ENCODE measurements around the gene CHST5.
"Not testable (repeated sequence)": the region's sequence is repeated elsewhere in the genome, so short reads cannot be mapped to it uniquely, and the experiment has no call there.

CHST5 gene

GRCh38 chr16:75550211-75550662 lies 14.3 kb upstream of the CHST5 start:
- DNase-seq (ENCODE audit: low read depth) = no peak

- DNase-seq (ENCODE audit: low read depth) = not testable (repeated sequence)
Measured at GRCh38 chr16:75548456-75548855, 12.5 kb upstream of the CHST5 start.

GRCh38 chr16:75546293-75546692 lies 10.4 kb upstream of the CHST5 start:
- no peak for DNase-seq (ENCODE audit: low read depth)

- not testable (repeated sequence) for DNase-seq (ENCODE audit: low read depth)
Measured at GRCh38 chr16:75545879-75546278, 10.0 kb upstream of the CHST5 start.

GRCh38 chr16:75542462-75542861 lies 6.6 kb upstream of the CHST5 start:
- not testable (repeated sequence) for DNase-seq (ENCODE audit: low read depth)

GRCh38 chr16:75541236-75541635 lies 5.3 kb upstream of the CHST5 start:
- DNase-seq (ENCODE audit: low read depth) = no peak

GRCh38 chr16:75538882-75539565 lies 3.1 kb upstream of the CHST5 start:
- DNase-seq (ENCODE audit: low read depth) = not testable (repeated sequence)

- no peak for DNase-seq (ENCODE audit: low read depth)
Measured at GRCh38 chr16:75537776-75538175, 1.9 kb upstream of the CHST5 start.

- DNase-seq (ENCODE audit: low read depth) = no peak
Measured at GRCh38 chr16:75535211-75535843, 581 bp downstream of the CHST5 start.

GRCh38 chr16:75534560-75535205 lies 1.2 kb downstream of the CHST5 start:
- no peak for DNase-seq (ENCODE audit: low read depth)

GRCh38 chr16:75532791-75533190 lies 3.1 kb downstream of the CHST5 start:
- no peak for DNase-seq (ENCODE audit: low read depth)

- DNase-seq (ENCODE audit: low read depth) = no peak
Measured at GRCh38 chr16:75532142-75532765, 3.7 kb downstream of the CHST5 start.

- DNase-seq (ENCODE audit: low read depth) = no peak
Measured at GRCh38 chr16:75529959-75530358, 5.9 kb downstream of the CHST5 start.

- DNase-seq (ENCODE audit: low read depth) = no peak
Measured at GRCh38 chr16:75529056-75529905, 6.6 kb downstream of the CHST5 start.

GRCh38 chr16:75527825-75528299 lies 8.0 kb downstream of the CHST5 start:
- no peak for DNase-seq (ENCODE audit: low read depth)

GRCh38 chr16:75526032-75526790 lies 9.7 kb downstream of the CHST5 start:
- DNase-seq (ENCODE audit: low read depth) = no peak

GRCh38 chr16:75519175-75519574 lies 16.7 kb downstream of the CHST5 start:
- DNase-seq (ENCODE audit: low read depth) = no peak

- peak; percentile 7 for DNase-seq (ENCODE audit: low read depth)
Measured at GRCh38 chr16:75516189-75516966, 19.5 kb downstream of the CHST5 start.

- DNase-seq (ENCODE audit: low read depth) = no peak
Measured at GRCh38 chr16:75514296-75514695, 21.6 kb downstream of the CHST5 start.

- no peak for DNase-seq (ENCODE audit: low read depth)
Measured at GRCh38 chr16:75506574-75506973, 29.3 kb downstream of the CHST5 start.
